Activated CD4-positive, CD25-positive, alpha-beta regulatory T cell treated with anti-CD3 and anti-CD28 coated beads, Interleukin-2, amount 50 U/mL, for 16 hours (primary cell): ENCODE measurements around the gene ANTXR1.

Experiments
- DNase-seq: peaks from one replicate; pipeline ENCODE4 v3.0.0-alpha.2; 2020; ENCODE audit warnings: low read depth, low spot score

The ANTXR1 gene

GRCh38 chr2:69070969-69071368 is 58.0 kb downstream of the ANTXR1 start:
- no peak for DNase-seq

GRCh38 chr2:69073928-69074570 is 61.1 kb downstream of the ANTXR1 start:
- no peak for DNase-seq

GRCh38 chr2:69074918-69075317 is 61.9 kb downstream of the ANTXR1 start:
- no peak for DNase-seq

GRCh38 chr2:69075486-69075885 is 62.5 kb downstream of the ANTXR1 start:
- no peak for DNase-seq

- no peak for DNase-seq
Measured at GRCh38 chr2:69076601-69077000, 63.6 kb downstream of the ANTXR1 start.

GRCh38 chr2:69077252-69077950 is 64.4 kb downstream of the ANTXR1 start:
- no peak for DNase-seq

- no peak for DNase-seq
Measured at GRCh38 chr2:69080071-69080470, 67.1 kb downstream of the ANTXR1 start.

- DNase-seq: no peak
Measured at GRCh38 chr2:69081001-69081580, 68.1 kb downstream of the ANTXR1 start.

GRCh38 chr2:69081757-69082156 is 68.8 kb downstream of the ANTXR1 start:
- DNase-seq: no peak

GRCh38 chr2:69082430-69082997 is 69.5 kb downstream of the ANTXR1 start:
- DNase-seq: no peak

GRCh38 chr2:69083235-69083748 is 70.3 kb downstream of the ANTXR1 start:
- no peak for DNase-seq

GRCh38 chr2:69084492-69084891 is 71.5 kb downstream of the ANTXR1 start:
- DNase-seq: no peak

- no peak for DNase-seq
Measured at GRCh38 chr2:69086466-69086865, 73.5 kb downstream of the ANTXR1 start.

GRCh38 chr2:69087211-69087911 is 74.4 kb downstream of the ANTXR1 start:
- DNase-seq: no peak

GRCh38 chr2:69087912-69088240 is 74.9 kb downstream of the ANTXR1 start:
- no peak for DNase-seq

GRCh38 chr2:69088466-69088865 is 75.5 kb downstream of the ANTXR1 start:
- DNase-seq: no peak

- no peak for DNase-seq
Measured at GRCh38 chr2:69089266-69089665, 76.3 kb downstream of the ANTXR1 start.

- no peak for DNase-seq
Measured at GRCh38 chr2:69089998-69090397, 77.0 kb downstream of the ANTXR1 start.

GRCh38 chr2:69090820-69091219 is 77.8 kb downstream of the ANTXR1 start:
- no peak for DNase-seq

GRCh38 chr2:69092857-69093256 is 79.9 kb downstream of the ANTXR1 start:
- DNase-seq: no peak

GRCh38 chr2:69095305-69095704 is 82.3 kb downstream of the ANTXR1 start:
- no peak for DNase-seq
